Stimulated activated naive CD4-positive, alpha-beta T cell (primary cell): ENCODE results near the gene SPANXN2.
"Not testable (repeated sequence)": the region's sequence is repeated elsewhere in the genome, so short reads cannot be mapped to it uniquely, and the experiment has no call there.

Source experiments
- DNase-seq, 6 experiments: peaks; one replicate each; lab custom pipeline; 2025; lab: John Stamatoyannopoulos, UW

The SPANXN2 gene

GRCh38 chrX:143720652-143721051, at the start of gene SPANXN2:
Gene SPANXN2 (minus strand): TSS chrX:143720752. CDS start chrX:143720668, 84 bp downstream.
- not testable (repeated sequence) for DNase-seq

- DNase-seq = no peak
These were observed 48.4 kb upstream of the SPANXN2 start for GRCh38 chrX:143768976-143769375.

GRCh38 chrX:143767789-143768188, 47.2 kb upstream of the SPANXN2 start:
- DNase-seq = not testable (repeated sequence)

GRCh38 chrX:143757887-143758286, 37.3 kb upstream of the SPANXN2 start:
- DNase-seq = no peak

GRCh38 chrX:143757375-143757774, 36.8 kb upstream of the SPANXN2 start:
- DNase-seq = no peak

GRCh38 chrX:143754183-143754582, 33.6 kb upstream of the SPANXN2 start:
- DNase-seq = no peak

- no peak for DNase-seq
These were observed 13.3 kb upstream of the SPANXN2 start for GRCh38 chrX:143733866-143734265.

- no peak for DNase-seq
These were observed 5.7 kb upstream of the SPANXN2 start for GRCh38 chrX:143726296-143726695.

- no peak for DNase-seq
These were observed 19.1 kb downstream of the SPANXN2 start for GRCh38 chrX:143701460-143701859.

- no peak for DNase-seq
These were observed 25.7 kb downstream of the SPANXN2 start for GRCh38 chrX:143694885-143695284.

GRCh38 chrX:143683486-143683885, 37.1 kb downstream of the SPANXN2 start:
- no peak for DNase-seq

- no peak for DNase-seq
These were observed 45.6 kb downstream of the SPANXN2 start for GRCh38 chrX:143674926-143675325.

- no peak for DNase-seq
These were observed 51.2 kb downstream of the SPANXN2 start for GRCh38 chrX:143669395-143669794.

- DNase-seq = no peak
These were observed 56.2 kb downstream of the SPANXN2 start for GRCh38 chrX:143664302-143664701.

GRCh38 chrX:143663755-143664154, 56.8 kb downstream of the SPANXN2 start:
- DNase-seq = no peak
